Cortex of kidney (tissue), 1 donor: ENCODE measurements around the gene TMEM106C.
"Not testable (repeated sequence)": the region's sequence is repeated elsewhere in the genome, so short reads cannot be mapped to it uniquely, and the experiment has no call there.

Experiments used
- DNase-seq: peaks from one replicate; lab custom pipeline; 2025; lab: John Stamatoyannopoulos, UW

The TMEM106C gene

DNA sequence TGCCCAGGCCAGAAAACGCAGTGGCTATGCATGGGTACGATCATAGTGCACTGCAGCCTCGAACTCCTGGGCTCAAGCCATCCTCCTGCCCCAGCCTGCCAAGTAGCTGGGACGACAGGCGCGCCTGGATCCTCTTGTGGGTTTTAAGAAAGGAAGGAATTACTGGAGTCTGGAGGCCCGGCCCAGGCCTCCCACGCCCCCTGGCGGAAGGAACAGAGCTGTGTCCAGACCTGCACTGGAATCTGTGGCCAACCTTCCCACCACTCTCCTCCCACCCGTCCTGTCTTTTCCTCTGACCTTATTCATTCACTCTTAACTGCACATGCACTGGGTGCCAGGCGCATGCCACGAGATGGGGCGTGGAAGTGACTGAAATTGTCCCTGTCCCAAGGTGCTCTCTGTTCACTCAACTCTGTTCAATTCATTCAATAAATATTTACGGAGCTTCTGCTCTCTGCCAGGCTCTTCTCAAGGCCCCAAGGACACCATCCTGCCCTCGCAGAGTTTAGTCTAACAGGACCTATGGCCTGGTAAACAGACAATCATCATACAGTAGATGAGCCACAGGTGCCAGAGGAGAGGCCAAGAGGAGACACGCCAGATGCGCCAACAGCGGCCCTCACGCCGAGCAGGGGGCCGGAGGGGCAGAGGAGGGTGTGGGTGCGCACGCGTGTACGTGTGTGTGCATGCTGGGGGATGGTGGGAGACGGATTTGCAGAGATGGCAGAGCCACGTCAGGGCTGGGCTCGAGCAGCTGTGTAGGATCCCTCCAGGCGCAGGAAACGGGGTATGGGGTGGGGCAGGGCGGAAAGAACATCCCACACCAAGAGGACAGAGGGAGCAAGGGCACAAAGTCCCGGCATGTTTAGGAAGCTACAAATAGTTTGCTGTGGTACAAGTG is 13.7 kb upstream of the TMEM106C start:
- no peak for DNase-seq

DNA sequence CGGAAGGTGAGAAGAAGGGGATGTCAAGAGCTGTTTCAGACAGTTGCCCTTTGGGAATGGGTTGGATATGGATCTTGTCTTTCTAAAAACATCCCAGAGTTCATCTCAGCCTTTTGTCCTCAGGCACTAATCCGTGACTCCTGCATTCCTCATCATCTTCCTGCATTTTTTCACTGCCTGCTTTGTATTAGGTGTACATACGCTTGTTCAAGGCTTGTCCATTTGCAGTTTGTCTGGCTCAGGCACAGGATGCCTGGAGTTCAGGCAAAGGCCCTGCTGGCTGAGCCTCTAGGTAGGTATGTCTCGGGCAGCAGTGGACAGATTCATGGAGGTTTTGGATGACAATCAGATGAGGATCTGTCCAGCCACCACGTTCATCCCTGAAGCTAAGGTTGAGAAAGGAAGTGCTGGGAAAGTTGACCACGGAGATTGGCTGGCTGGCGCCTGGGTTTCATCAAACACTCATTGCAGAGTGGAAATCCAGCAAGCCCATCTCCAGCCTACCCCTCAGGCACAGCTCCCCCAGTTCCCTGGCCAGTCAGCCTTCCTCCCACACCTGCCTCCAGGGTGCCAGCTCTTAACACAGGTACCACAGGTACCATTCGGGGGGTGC is 12.4 kb upstream of the TMEM106C start:
- no peak for DNase-seq

DNA sequence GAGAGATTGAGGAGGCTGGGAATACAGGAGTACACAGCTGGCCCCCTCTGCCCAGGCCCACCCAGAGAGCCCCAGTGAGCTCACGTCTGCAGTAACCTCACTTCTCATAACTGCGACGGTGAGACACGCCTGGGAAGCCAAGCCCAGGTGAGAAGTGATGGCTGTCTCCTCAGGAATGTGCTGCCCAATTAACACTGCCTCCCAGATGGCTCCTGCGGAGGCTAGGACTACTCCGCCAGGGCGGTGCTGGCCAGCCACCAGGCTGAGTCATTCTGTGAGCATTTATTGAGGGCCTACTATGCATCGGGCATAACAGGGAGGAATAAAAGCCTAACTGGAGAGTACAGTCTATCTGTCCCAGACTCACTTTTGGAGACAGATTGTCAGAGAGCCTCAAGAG is 9.3 kb upstream of the TMEM106C start:
- DNase-seq = no peak

- no peak for DNase-seq
These were observed 8.8 kb upstream of the TMEM106C start for GRCh38 chr12:47954467-47955045.

- DNase-seq = no peak
These were observed 8.3 kb upstream of the TMEM106C start for GRCh38 chr12:47955059-47955458.

GRCh38 chr12:47957671-47958070 is 5.7 kb upstream of the TMEM106C start:
- DNase-seq = not testable (repeated sequence)

DNA sequence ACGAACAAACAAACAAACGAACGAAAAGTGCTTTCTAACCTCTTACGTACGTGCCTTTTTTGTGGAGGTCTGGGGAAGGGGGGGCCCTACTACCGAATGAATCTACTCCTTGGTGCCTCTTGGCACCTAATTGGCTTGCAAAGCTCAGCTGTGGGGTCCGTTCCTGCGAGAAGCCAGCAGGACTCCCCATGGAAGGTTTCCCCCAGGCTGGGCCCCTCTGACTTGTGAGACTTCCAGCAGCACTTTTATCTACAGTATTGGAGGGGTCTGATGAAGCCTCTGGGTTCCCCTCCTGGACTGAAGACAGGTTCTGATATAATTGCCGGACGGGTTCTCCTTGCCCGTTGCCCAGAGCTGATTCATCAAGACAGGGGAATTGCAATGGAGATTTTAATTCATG is 1.2 kb upstream of the TMEM106C start:
- DNase-seq = no peak

GRCh38 chr12:47964106-47964728 is 821 bp downstream of the TMEM106C start:
- DNase-seq = no peak

- no peak for DNase-seq
These were observed 2.2 kb downstream of the TMEM106C start for GRCh38 chr12:47965581-47965980.

DNA sequence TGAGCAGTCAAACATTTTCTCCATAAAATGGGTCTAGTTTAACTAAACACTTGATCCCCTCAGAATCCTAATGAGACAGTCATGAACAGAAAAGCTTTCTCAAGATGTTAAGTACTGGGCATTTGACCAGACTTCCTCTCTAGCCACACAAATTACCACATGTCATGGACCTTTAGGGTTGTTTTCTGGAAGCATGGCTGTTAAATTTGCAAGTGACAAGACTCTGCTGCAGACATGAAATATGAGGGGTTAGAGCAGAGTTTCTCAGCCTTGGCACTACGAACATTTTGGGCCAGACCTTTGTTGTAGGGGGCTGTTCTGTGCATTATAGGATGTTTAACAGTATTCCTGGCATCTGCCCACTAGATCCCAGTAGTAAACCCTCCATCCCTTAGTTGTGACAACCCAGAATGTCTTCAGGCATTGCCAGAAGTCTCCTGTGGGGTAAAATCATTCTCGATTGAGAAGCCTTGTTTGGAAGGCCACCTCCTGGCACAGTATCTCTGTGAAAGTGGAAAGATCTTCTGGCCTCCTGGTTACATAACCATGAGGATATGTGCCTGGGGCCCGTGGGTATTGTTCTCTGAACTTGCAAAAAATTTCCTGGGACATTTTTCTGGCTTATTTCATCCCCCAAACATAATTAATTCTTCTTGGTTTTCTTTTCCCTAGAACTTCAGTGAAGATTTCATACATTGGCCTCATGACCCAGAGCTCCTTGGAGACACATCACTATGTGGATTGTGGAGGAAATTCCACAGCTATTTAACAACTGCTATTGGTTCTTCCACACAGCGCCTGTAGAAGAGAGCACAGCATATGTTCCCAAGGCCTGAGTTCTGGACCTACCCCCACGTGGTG is 4.3 kb downstream of the TMEM106C start:
- no peak for DNase-seq

- DNase-seq = no peak
These were observed 6.4 kb downstream of the TMEM106C start for GRCh38 chr12:47969845-47970244.

GRCh38 chr12:47970843-47971242 is 7.4 kb downstream of the TMEM106C start:
- DNase-seq = no peak

DNA sequence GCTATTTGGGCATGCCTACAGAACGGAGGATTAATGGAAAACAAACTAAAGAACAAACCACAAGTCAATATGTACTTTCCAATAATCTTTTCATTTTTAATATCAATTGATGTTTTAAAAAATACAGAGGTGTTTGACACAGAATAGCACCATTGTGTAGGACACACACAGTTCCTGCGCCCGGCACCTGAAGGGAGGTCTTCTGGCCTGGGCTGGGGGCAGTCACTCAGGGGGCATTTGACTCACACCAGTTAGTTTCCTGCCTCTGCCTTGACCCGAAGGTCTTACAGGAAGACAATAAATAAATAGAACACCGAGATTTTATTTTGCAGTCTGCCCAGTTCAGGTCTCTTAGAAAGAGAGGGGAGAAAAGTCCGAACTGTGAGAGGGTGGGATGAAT is 9.5 kb downstream of the TMEM106C start:
- no peak for DNase-seq

GRCh38 chr12:47973870-47974269 is 10.5 kb downstream of the TMEM106C start:
- no peak for DNase-seq

DNA sequence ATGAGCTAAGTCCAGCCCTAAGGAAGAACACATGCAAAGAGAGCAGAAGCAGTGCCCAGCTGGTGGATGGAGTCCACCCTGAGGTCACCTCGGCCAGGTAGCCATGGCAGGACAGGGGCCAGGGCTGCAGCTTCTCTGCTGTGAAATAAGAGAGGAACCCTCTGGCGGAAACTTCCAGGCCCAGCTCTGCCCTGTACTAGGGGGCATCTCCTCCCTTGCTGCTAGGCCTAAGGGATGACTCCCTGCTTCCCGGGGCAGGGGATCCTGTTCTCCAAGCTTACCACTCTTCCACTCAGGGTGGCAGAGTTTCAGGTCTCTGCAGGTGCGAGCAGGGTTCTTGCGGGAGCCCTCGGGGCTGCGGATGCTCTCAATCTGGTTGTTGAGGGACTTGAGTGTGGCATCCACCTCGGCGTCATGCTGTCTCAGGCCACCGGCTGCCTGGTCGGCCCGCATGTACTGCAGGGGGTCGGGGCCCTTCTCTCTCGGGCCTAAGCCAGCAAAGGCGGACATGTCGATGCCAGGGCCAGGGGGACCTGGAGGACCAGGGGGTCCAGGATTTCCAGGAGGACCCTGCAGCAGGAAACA is 11.7 kb downstream of the TMEM106C start:
- no peak for DNase-seq

DNA sequence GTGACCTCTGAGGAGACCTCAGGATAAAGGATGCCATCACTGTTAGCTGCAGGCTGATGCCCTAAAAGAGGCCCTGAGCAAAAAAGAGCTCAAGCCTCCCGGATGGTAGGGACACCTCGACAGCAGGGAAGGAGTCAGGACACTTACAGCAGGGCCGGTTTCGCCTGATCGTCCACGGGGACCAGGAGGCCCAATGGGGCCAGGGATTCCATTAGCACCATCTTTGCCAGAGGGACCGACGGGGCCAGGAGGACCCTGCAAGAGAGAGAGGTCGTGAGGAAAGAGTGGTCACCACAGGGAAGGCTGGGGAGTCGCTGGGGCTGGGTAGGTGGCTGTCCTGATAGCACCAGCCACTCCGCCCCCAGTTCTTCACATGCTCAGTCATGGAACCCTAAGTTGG is 12.4 kb downstream of the TMEM106C start:
- no peak for DNase-seq

GRCh38 chr12:47977046-47977771 is 13.8 kb downstream of the TMEM106C start:
- DNase-seq = no peak

GRCh38 chr12:47977772-47978597 is 14.6 kb downstream of the TMEM106C start:
- no peak for DNase-seq

DNA sequence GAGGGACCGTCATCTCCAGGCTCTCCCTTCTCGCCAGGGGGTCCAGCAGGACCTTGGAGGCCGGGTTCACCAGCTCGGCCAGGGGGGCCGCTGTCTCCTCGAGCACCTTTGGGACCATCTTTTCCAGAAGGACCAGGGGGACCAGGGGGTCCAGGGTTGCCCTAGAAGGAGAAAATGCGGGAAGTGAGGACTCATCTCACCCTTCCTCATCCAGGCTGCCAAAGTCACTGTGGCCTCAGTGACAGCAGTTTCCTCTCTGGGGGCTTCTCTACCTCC is 15.1 kb downstream of the TMEM106C start:
- no peak for DNase-seq

DNA sequence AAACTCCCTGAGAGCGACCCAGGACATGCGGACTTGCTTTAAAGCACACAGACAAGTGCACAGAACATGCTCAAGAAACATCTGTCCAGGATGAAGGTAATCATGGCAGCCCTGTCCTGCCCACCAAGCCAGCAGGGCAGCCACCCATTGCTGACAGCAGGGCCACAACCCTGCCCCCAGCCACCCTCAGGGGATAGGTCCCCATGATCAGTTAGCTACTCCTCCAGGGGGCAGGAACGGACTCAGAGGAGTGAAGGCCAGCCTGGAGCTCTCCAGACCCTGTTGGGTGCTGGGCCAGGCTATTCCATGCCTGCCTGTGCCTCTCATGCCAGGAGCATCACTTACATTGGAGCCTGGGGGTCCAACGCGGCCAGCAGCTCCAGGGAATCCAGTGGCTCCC is 15.8 kb downstream of the TMEM106C start:
- DNase-seq = no peak
